GM19043 (cell line): ENCODE measurements around the gene TMIGD3.
"Not testable (repeated sequence)": the region's sequence is repeated elsewhere in the genome, so short reads cannot be mapped to it uniquely, and the experiment has no call there.

Experiments
- ATAC-seq: cut with Tn5 transposase; IDR thresholded peaks from one replicate; pipeline ENCODE4 v1.9.1; 2021; ENCODE audit warnings: low read depth; ENCODE audit not compliant: unreplicated experiment

Gene TMIGD3

GRCh38 chr1:111503585-111504060 is at the start of gene TMIGD3, which contains the start of gene ADORA3:
TMIGD3 (minus strand) TSS chr1:111503633; CDS start chr1:111503354, 279 bp downstream.
ADORA3 (minus strand) TSS chr1:111503633; CDS start chr1:111503354, 279 bp downstream.
- no peak for ATAC-seq

DNA sequence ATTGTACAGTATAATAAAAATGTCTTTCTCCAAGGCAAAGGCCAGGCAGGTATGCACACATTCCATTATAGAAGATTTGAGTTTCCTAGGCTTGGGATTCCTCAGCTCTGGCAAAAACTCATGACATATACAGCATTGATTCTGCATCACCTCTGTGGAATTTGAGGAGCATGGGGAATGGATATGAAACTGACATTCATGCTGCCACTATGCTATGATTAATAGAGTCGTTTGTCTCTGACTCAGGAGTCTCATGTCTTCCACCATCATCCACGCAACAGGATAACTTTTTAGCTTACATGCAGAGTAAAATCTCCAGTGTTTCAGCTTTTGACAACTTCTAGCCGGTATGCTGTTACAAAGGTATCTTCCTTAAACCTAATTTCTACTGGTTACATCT is 49.8 kb upstream of the TMIGD3 start:
- ATAC-seq: no peak

GRCh38 chr1:111552587-111552986 is 49.2 kb upstream of the TMIGD3 start:
- no peak for ATAC-seq

DNA sequence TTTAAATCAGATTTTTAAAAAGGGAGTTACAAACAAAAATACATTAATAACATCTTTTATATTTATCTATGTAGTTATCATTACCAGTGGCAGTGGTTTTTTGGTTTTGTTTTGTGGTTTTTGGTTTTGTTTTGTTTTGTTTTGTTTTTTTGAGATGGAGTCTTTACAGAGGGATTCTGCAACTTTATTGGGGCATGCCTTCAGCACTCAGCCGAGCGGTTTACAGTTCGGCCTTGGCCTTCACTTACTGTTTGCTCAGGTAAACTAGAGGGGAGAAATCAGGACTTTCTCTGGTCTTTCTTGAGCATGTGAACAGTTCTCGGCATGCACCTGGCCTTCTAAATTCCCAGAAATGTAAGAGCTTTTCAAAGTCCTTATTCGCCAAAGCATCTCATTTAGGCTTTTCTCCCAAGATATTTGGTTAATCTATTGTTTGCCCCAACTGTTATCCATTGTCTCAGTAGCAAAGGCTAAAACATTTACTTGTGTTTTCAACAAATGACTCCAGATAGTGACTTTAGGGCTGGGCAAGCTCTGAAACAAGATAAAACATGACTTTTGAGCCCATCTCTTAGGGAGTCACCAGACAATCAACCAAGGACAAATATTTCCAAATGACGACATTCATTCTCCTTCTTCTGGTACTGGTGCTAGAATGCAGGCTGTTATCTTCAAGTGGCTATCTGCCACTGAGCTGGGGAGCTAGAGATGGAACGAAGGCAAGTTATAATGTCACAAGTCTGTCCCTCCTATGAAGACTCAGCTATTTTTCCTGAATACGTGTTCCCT is 48.4 kb upstream of the TMIGD3 start:
- ATAC-seq: no peak

- ATAC-seq: not testable (repeated sequence)
Measured at GRCh38 chr1:111547786-111548185, 44.4 kb upstream of the TMIGD3 start.

- no peak for ATAC-seq
Measured at GRCh38 chr1:111542187-111542586, 38.8 kb upstream of the TMIGD3 start.

DNA sequence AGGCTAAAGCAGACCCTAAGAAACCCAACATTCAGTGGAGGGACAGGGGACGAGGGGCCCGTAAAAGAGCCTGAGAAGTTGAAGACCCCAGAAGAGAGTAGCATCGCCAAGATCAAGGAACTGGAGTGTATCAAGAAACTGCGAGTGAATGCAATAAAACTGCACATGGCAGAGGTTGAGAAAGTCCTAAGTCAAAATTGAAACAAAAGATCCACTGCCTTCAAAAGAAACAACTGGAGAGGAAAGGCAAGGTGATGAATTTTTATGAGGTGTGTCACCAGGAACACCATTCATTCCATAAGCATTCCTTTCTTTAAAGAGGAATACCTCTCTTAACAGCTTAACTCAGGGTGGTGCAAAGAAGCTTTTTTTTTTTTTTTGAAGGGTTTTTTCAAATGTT is 38.3 kb upstream of the TMIGD3 start:
- no peak for ATAC-seq

DNA sequence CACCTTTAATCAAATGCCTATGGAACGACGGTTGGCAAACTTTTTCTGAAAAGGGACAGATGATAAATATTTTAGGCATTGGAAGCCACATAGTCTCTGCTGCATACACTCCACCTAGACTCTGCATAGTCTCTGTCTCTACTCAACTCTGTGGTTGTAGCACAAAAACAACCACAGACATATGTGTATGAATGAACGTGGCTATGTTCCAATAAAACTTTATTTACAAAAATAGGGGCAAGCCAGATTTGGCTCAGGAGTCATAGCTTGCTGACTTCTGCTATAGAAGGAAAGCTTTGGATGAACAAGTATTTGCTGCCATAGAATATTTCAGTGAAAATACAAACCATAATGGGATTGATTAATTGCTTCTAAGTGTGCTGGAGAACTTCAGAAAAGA is 37.5 kb upstream of the TMIGD3 start:
- ATAC-seq: no peak

DNA sequence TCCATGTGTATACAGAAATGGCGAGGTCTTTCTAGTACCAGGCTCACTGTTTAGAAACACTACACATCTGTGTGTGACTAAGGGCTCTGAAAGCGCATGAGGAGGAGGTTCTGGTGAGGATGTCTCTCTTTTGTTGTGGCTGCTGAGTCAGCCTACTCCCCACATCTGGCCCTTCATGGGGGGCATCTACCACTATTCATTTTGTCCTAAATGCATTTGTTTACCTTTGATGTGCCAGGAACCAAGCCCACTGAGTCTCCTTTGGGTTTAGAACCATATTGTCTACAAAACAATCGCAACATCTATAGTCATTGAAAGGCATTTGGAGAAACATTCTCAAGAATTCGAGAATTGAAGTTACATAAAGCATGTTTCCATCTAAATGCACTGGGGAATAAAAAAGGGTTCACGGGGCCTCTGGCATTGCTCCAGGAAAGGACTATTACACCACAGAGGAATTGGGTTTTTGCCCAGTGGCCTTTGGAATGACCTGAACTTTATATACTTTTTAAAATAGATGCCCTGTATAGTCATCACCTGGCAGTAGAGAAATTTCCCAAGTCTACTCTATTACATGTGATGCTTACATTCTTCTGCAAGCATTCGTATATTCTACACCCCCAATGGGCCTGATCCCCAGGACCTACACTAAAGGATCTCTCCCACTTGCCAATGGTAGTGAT is 35.1 kb upstream of the TMIGD3 start:
- ATAC-seq: no peak

GRCh38 chr1:111535256-111536191 is 32.1 kb upstream of the TMIGD3 start:
- no peak for ATAC-seq

DNA sequence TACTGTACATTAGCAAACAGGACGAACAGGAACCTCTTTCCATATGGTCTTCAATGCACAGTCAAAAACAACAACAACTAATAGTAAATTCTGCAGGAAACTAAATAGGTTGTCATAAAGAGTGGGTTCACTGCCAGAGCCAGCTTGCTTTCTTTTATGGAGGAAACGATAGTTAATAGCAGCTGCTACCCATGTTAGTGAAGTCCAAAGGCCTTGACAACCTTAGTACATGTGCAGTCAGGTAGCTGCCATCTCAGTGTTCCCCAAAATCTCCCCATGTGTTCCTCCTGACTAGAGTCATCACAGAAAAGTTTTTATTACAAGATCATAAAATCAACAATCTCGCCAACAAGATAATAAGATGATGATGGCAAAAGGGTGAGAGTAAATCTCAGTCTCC is 16.6 kb upstream of the TMIGD3 start:
- no peak for ATAC-seq

DNA sequence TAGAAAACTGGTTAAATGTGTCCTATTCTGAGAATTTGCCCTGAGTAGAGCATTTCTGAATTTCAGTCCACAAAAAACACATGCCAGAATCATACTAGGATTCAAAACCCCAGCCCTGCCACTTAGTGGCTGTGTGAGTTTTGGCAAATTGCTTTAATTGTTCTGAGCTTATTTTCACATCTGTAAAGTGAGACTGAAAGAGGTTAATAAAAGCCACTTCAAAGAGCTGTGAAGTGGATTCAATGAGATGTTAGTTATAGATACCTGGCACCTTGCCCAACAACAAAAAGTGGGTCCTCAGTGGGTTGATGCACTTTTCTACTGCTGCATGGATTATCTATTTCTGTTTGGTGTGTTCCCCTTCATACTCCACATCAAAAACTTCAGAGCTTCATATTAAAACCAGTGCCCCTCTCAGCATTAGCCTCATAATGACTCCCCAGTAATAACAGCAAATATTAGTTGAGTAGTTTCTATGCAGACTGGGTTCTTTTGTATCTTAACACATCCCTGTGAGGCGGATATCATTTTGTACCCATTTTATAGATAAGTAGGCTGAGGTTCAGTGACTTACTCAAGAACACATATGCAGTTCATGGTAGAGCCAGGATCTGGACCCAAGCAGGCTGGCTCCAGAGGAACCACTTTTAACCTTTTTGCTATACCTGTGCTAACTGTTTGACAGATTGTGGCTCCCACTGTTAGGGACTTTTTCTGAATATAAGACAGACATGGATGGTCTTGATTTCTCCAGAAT is 14.2 kb upstream of the TMIGD3 start:
- ATAC-seq: no peak

DNA sequence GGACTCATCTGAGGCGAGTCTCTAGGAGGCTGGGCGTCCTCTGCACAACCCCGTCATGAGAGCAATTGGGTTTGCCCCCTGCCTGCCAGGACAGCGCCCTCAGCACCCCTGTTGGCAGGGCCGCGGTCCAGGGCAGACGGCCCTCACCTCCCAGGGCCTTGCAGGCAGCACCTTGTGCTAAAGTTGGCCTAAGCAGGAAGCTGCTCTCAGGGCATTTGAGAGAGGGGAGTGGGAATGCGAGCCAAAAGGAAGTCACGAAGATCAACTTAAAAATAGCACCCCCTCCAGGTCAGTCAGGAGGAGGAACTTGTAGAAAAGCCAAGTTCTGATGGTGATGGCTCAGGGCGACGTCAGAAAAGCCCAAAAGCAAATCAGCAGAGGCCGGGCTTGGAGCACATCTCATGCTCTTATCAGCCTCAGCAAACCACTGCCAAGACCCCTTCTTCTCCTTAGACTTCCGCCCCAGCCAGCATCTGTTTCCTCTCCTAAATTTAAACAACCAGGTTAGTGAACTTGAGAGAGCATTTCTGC is 12.6 kb upstream of the TMIGD3 start:
- ATAC-seq: no peak

DNA sequence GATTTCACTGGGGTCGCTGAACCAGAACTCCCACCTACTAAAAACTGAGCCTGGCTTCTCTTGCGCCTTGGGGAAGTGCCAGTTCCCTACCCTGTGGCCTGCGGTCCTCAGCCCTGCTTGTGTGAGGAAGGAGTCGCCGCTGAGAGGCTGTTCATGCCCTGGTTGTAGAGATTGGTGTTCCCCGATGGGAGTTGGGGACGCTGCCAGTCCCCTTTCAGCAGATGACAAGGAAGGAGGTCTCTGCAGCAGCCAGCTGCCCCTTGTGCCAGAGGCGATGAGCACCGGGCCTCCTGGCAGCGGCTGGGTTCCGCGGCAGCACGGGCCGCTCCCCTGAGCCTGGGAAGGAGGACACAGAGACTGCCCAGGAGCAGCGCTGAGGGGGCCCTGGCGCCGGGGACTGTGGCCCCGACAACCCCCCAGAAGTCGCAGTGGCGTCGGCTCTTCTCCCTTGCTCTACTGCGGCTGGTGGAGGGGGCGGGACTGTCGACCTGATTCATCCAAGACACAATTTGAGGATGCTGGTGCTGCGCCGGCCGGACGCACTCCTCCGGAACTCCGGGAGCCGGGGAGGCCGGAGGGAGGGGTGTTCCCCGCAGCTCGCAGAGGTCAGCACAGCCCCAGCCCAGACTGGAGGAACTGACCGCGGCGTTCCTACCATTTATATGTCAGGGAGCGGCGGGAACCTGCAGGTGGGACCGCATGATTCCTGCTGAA is 12.0 kb upstream of the TMIGD3 start:
- no peak for ATAC-seq

DNA sequence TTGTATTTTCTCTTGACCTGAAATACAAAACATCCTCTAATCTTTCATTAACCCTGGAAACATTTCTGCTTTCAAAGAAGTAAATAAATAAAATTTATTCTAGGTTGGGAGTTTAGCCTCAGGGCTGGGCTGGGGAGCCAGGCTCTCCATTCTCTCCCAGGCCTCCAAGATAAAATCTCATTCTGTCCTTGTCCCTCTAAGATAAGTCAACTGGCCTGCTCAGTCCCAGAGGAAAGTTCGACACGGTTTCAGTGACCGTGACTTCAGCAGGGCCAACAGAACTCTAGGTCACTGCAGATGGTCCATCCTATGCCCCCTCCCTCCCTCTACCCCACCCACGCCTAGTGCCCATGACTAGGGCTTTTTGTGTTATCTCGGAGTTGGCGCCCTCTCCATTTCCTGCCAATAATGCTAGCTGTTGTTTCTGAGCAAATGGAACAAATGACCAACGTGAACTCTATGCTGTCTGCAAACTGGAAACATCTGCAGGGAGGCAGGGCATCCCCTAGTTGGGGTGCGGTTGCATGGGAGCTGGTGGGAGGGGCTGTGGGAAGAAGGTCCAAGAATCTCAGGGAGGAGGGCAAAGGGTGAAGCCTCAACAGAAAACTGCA is 10.1 kb upstream of the TMIGD3 start:
- ATAC-seq: no peak

DNA sequence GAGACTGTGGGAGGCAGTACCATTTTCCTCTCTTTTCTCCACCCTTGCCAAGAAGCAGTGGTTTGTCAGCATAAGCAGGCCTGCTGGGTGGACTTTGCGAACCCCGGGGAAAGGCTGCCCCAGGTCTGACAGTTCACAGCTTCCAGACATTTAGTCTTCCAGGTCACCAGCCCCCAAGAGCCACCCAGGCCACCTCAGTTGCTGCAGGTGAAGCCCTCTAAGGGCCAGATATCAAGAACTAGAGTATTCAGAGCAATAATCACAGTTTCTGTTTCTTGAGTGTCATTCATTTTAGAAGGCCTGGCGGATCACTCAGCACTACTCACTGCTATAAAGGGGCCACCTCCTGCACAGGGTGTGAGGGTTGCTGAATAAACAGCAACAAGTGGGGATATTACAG is 9.5 kb upstream of the TMIGD3 start:
- ATAC-seq: no peak

DNA sequence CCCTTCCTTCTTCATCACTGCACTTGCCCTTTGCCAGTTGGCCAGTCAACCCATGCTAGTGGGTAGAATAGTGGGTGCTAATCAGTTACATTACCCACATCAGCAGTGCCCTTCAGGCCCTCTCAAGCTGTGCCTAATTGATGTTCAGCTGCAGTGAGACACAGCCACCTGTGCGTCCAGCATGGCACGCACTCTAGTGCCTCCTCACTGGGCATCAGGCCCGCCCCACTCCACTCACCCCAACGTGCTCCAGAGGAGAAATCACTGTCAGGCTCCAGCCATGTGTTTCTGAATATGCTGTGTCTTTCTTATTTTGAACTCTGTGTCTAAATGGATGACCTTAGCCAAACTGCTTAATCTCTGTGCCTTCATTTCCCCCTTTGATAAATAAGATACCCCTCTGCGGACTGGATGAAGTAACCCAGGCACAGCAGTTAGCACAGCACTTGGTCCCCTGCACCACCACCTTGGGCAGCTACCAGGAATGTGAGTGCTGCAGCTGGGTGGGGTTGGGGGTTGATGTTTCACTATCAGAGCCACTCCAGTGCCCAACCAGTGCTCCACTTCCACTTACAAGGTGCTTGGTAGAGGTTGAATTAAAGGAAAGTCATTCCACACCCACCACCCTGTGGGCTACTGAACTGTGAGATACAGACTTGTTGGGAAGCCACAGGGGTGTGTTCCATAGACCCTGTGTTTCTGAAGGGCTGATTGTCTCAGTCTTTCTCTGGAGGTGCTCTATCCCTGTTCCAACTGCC is 8.9 kb upstream of the TMIGD3 start:
- ATAC-seq: no peak

GRCh38 chr1:111511370-111511769 is 7.9 kb upstream of the TMIGD3 start:
- no peak for ATAC-seq
